Right lobe of liver (tissue), 6 donors: ENCODE measurements around the gene SLC38A4. TPM values are rescaled to one million over a fixed set of nuclear protein-coding genes. Genes with fewer than 3 reads are reported as not detected.
"Not testable (repeated sequence)": the region's sequence is repeated elsewhere in the genome, so short reads cannot be mapped to it uniquely, and the experiment has no call there.

ENCODE experiments used
- ATAC-seq, 4 donors: fragments of 200-7000 bp; cut with Tn5 transposase; one replicate each; pipeline ENCODE4 v1.9.1; 2020; ENCODE audit warnings: mild to moderate bottlenecking in 4 of 4, moderate library complexity in 4 of 4
- DNase-seq, 3 donors: peaks; one replicate each; pipeline ENCODE4 v3.0.0-alpha.2; 2020
- H3K27ac ChIP-seq, 3 donors: fragments of 200-600 bp; one replicate each; pipeline ENCODE4 v1.8.0; 2022
- H3K27me3 ChIP-seq, 2 donors: fragments of 200-600 bp; one replicate each; pipeline ENCODE4 v1.8.0; 2022
- H3K36me3 ChIP-seq, 4 donors: fragments of 200-600 bp; sonication (generic) in 1 of 4; one replicate each; pipeline versions ENCODE4 v1.5.1 to v1.8.0; 2017 to 2022; ENCODE audit warnings: control low read depth in 1 of 4
- H3K4me1 ChIP-seq, 4 donors: fragments of 200-600 bp; sonication (generic) in 1 of 4; one replicate each; pipeline versions ENCODE4 v1.5.1 to v1.8.0; 2017 to 2022; ENCODE audit warnings: control low read depth in 1 of 4
- H3K4me3 ChIP-seq, 3 donors: fragments of 200-600 bp; one replicate each; pipeline ENCODE4 v1.8.0; 2022
- H3K9me3 ChIP-seq, 4 donors: fragments of 200-600 bp; sonication (generic) in 1 of 4; one replicate each; pipeline versions ENCODE4 v1.5.1 to v1.8.0; 2017 to 2022; ENCODE audit warnings: control low read depth in 1 of 4
- CTCF ChIP-seq, 4 donors: fragments of 200-600 bp in 3 of 4; fragments of 450-650 bp in 1 of 4; IDR thresholded peaks; one replicate each; pipeline versions ENCODE4 v1.5.1 to v1.8.0; 2016 to 2022; ENCODE audit warnings: antibody characterized with exemption in 4 of 4, mild to moderate bottlenecking in 2 of 4
- POLR2A ChIP-seq: fragments of 450-650 bp; IDR thresholded peaks from one replicate; pipeline ENCODE4 v1.6.1; 2017; ENCODE audit warnings: antibody characterized with exemption, mild to moderate bottlenecking
- WGBS: methylation state at CpG from one replicate; pipeline ENCODE4 v1.1.6; 2018; ENCODE audit warnings: low coverage, low lambda C conversion rate; ENCODE audit not compliant: insufficient coverage; ENCODE audit errors: missing lambda C conversion rate; 5-methylcytosine and 5-hydroxymethylcytosine counted together
- intact Hi-C, 2 donors: fragments of 100-400 bp; cut with DNase I; formaldehyde crosslinking; loops; one replicate each; pipeline versions ENCODE4 v1.11.2 to v1.14.1; 2022
- total RNA-seq, 6 experiments: library from RNA; depleted of rRNA in 2 of 6; stranded (reverse); fragments of >200 nt in 2 of 6; fragmentation: NEBNext Ultra II Directional in 3 of 6; extraction: Animal tissue kit (Norgen Biotek cat#: 25700) in 3 of 6; gene quantifications; one replicate each; pipeline versions ENCODE4 v1.1.0 to v1.2.4, GENCODE V29; 2016 to 2023
- donor health status: DM: no; HTN: yes; CAD: no.
- donor health status: DM: no; HTN: no; CAD: no.
- donor health status: DM: no; HTN: no; CAD: no.
- donor health status: DM: no; HTN: yes; CAD: no.
- donor health status: DM: no; HTN: yes; CAD: no.

Gene SLC38A4
- total RNA-seq, 6 experiments from 2014 or later: 158 to 604 (median 295) TPM

- no peaks in the 10 kb centered on the region for H3K36me3 ChIP-seq
- ATAC-seq (no peak), DNase-seq (no peak)
- no peak overlapping the region for H3K27ac ChIP-seq
- no peaks in the 10 kb centered on the region for H3K27me3 ChIP-seq
- no peak overlapping the region for H3K4me3 ChIP-seq
- no peak for TF ChIP-seq POLR2A
- no peak for TF ChIP-seq CTCF (IDR thresholded peaks at IDR 0.05)
- intact Hi-C loops: no loop called here
- no peaks in the 10 kb centered on the region for H3K9me3 ChIP-seq
- no peaks in the 10 kb centered on the region for H3K4me1 ChIP-seq
These were observed 39.5 kb upstream of the SLC38A4 start for GRCh38 chr12:46865311-46865710.

GRCh38 chr12:46858368-46858767 is 32.6 kb upstream of the SLC38A4 start:
- no peaks in the 10 kb centered on the region for H3K9me3 ChIP-seq
- TF ChIP-seq CTCF (IDR thresholded peaks at IDR 0.05): no peak
- no peak for TF ChIP-seq POLR2A

GRCh38 chr12:46857486-46857885 is 31.7 kb upstream of the SLC38A4 start:
- Histone ChIP-seq H3K9me3 (no peaks in the 10 kb centered on the region), H3K36me3 (no peaks in the 10 kb centered on the region), H3K27ac (no peak overlapping the region), H3K4me3 (no peak overlapping the region), H3K27me3 (no peaks in the 10 kb centered on the region), H3K4me1 (no peaks in the 10 kb centered on the region)
- no peak for DNase-seq
- ATAC-seq: no peak
- TF ChIP-seq CTCF (IDR thresholded peaks at IDR 0.05): no peak
- TF ChIP-seq POLR2A: no peak
- intact Hi-C loops: no loop called here

More at GRCh38 chr12:46858368-46858767, 32.6 kb upstream of the SLC38A4 start:
- intact Hi-C loops: no loop called here
- 90% methylated on average over 4 of the region's 4 CpGs for WGBS
- H3K4me1 ChIP-seq: no peaks in the 10 kb centered on the region
- no peaks in the 10 kb centered on the region for H3K36me3 ChIP-seq
- H3K27ac ChIP-seq: no peak overlapping the region
- H3K27me3 ChIP-seq: no peaks in the 10 kb centered on the region
- H3K4me3 ChIP-seq: no peak overlapping the region
- DNase-seq: no peak
- ATAC-seq: no peak

- 63% methylated on average over 2 of the region's 2 CpGs for WGBS
- intact Hi-C loops: no loop called here
- DNase-seq: no peak
These were observed 30.0 kb upstream of the SLC38A4 start for GRCh38 chr12:46855760-46856159.

GRCh38 chr12:46854188-46854587 is 28.4 kb upstream of the SLC38A4 start:
- H3K36me3 ChIP-seq, ATAC-seq, H3K4me3 ChIP-seq, H3K9me3 ChIP-seq, H3K4me1 ChIP-seq, H3K27ac ChIP-seq, DNase-seq, intact Hi-C loops, H3K27me3 ChIP-seq: not testable (repeated sequence)

More at GRCh38 chr12:46855760-46856159, 30.0 kb upstream of the SLC38A4 start:
- TF ChIP-seq CTCF (IDR thresholded peaks at IDR 0.05): no peak
- no peak for TF ChIP-seq POLR2A
- ATAC-seq: no peak
- Histone ChIP-seq H3K4me1 (no peaks in the 10 kb centered on the region), H3K27ac (no peak overlapping the region), H3K4me3 (no peak overlapping the region), H3K36me3 (no peaks in the 10 kb centered on the region), H3K27me3 (no peaks in the 10 kb centered on the region), H3K9me3 (no peaks in the 10 kb centered on the region)

- H3K27me3 ChIP-seq, H3K27ac ChIP-seq, H3K36me3 ChIP-seq, DNase-seq, H3K4me3 ChIP-seq, H3K4me1 ChIP-seq, intact Hi-C loops, H3K9me3 ChIP-seq, ATAC-seq: not testable (repeated sequence)
- WGBS: 98% methylated on average over 6 of the region's 8 CpGs
These were observed 23.0 kb upstream of the SLC38A4 start for GRCh38 chr12:46848792-46849191.
